Head of caudate nucleus (tissue), 42 donors: Measurements from ENCODE around the gene RNF121.

Experiments
- DNase-seq, 42 donors: peaks; one replicate each; pipeline versions ENCODE4 v3.0.0 to v3.0.0-alpha.2; 2020 to 2021; ENCODE audit warnings: mixed read lengths in 7 of 42
- intact Hi-C: fragments of 100-400 bp; cut with DNase I; formaldehyde crosslinking; loops from one replicate; pipeline ENCODE4 v1.15.0; 2022

RNF121 gene

GRCh38 chr11:72014761-72015320 lies 86.0 kb downstream of the RNF121 start:
- intact Hi-C loops, result no loop called here
- DNase-seq, result no peak

- intact Hi-C loops, result no loop called here
- DNase-seq, result peak in 19 of 42 donors; percentile 25 to 68 (median 51)
Measured at GRCh38 chr11:72015511-72016061, 86.7 kb downstream of the RNF121 start.

GRCh38 chr11:72018171-72018570 lies 89.3 kb downstream of the RNF121 start:
- peak in 2 of 42 donors; percentile 2 to 19 for DNase-seq
- intact Hi-C loops, result no loop called here

- DNase-seq, result no peak
- intact Hi-C loops, result no loop called here
Measured at GRCh38 chr11:72023335-72023734, 94.5 kb downstream of the RNF121 start.

- no peak for DNase-seq
- intact Hi-C loops, result no loop called here
Measured at GRCh38 chr11:72024069-72024754, 95.4 kb downstream of the RNF121 start.

- intact Hi-C loops, result loop anchor here (5.0 kb wide), 1 partner anchor 66 kb away; no protein-coding TSS in a partner anchor
- DNase-seq, result no peak
Measured at GRCh38 chr11:72026090-72026489, 97.2 kb downstream of the RNF121 start.

- no peak for DNase-seq
- intact Hi-C loops, result no loop called here
Measured at GRCh38 chr11:72030472-72031045, 101.7 kb downstream of the RNF121 start.

GRCh38 chr11:72036687-72037086 lies 107.8 kb downstream of the RNF121 start:
- DNase-seq, result no peak
- intact Hi-C loops, result no loop called here

- intact Hi-C loops, result no loop called here
- no peak for DNase-seq
Measured at GRCh38 chr11:72037554-72038311, 108.9 kb downstream of the RNF121 start.

- intact Hi-C loops, result no loop called here
- peak; percentile 30 to 86 (median 69) for DNase-seq
Measured at GRCh38 chr11:72038491-72038890, 109.6 kb downstream of the RNF121 start.

GRCh38 chr11:72039031-72039855 lies 110.4 kb downstream of the RNF121 start:
- intact Hi-C loops, result no loop called here
- DNase-seq, result peak in 5 of 42 donors; percentile 6 to 41 (median 28)

GRCh38 chr11:72039856-72040401 lies 111.1 kb downstream of the RNF121 start:
- intact Hi-C loops, result loop anchor here (2.0 kb wide), 1 partner anchor 41 kb away; the partner anchor contains the start of genes LRRC51 and NUMA1
- peak in 17 of 42 donors; percentile 12 to 49 (median 27) for DNase-seq

- intact Hi-C loops, result loop anchor here (2.0 kb wide), 1 partner anchor 40 kb away; the partner anchor contains the start of genes LRRC51 and NUMA1
- peak; percentile 86 to 97 (median 93) for DNase-seq
Measured at GRCh38 chr11:72040491-72041363, 111.9 kb downstream of the RNF121 start.

GRCh38 chr11:72041364-72042063 lies 112.7 kb downstream of the RNF121 start:
- peak; percentile 69 to 90 (median 82) for DNase-seq
- intact Hi-C loops, result loop anchor here (2.0 kb wide), 1 partner anchor 39 kb away; the partner anchor contains the start of genes LRRC51 and NUMA1

- DNase-seq, result no peak
- intact Hi-C loops, result no loop called here
Measured at GRCh38 chr11:72042064-72042745, 113.4 kb downstream of the RNF121 start.

GRCh38 chr11:72045849-72046248 lies 117.0 kb downstream of the RNF121 start:
- peak in 4 of 42 donors; percentile 11 to 31 (median 24) for DNase-seq
- intact Hi-C loops, result no loop called here
